ENCODE measurements around the gene DSTYK. TPM values are rescaled to one million over a fixed set of nuclear protein-coding genes. Genes with fewer than 3 reads are reported as not detected.

Gene DSTYK
- total RNA-seq, 2 donors from 2014 or later: 9.8 to 11.0 TPM

- Histone ChIP-seq H3K4me3 (ENCODE audit: low read length) (no peak overlapping the region), H3K4me1 (ENCODE audit: control insufficient read depth, insufficient read depth, low read length) (no peaks in the 10 kb centered on the region), H3K36me3 (ENCODE audit: control insufficient read depth, insufficient read depth, low read length) (no peaks in the 10 kb centered on the region), H3K27ac (ENCODE audit: low read depth, low read length) (no peak overlapping the region), H3K27me3 (ENCODE audit: control insufficient read depth, insufficient read depth, low read length, poor library complexity, severe bottlenecking) (no peaks in the 10 kb centered on the region), H3K9ac (ENCODE audit: extremely low read depth, low read length, poor library complexity, severe bottlenecking) (no peak overlapping the region), H3K9me3 (ENCODE audit: control insufficient read depth, low read length) (no peaks in the 10 kb centered on the region)
- Mint-ChIP-seq H3K4me3 (no peak overlapping the region), H3K27me3 (ENCODE audit: insufficient read depth) (no peaks in the 10 kb centered on the region), H3K4me1 (peaks cover 10% of the 10 kb centered on the region), H3K36me3 (ENCODE audit: low read depth) (no peaks in the 10 kb centered on the region), H3K9me3 (no peaks in the 10 kb centered on the region), H3K27ac (peak overlapping the region; percentile 17)
- TF ChIP-seq CTCF (conservative IDR thresholded peaks at IDR 0.05): no peak
- WGBS, 2 experiments (ENCODE audit: insufficient coverage in 1 of 2, insufficient read length in 1 of 2): 91 to 92% methylated on average over 6 to 19 of the region's 19 CpGs
- no peak for DNase-seq
Measured at GRCh38 chr1:205256951-205257625, 45.6 kb upstream of the DSTYK start.

- no peak overlapping the region for H3K9ac ChIP-seq (ENCODE audit: extremely low read depth, low read length, poor library complexity, severe bottlenecking)
- no peaks in the 10 kb centered on the region for H3K27me3 ChIP-seq (ENCODE audit: control insufficient read depth, insufficient read depth, low read length, poor library complexity, severe bottlenecking)
- no peaks in the 10 kb centered on the region for H3K4me1 ChIP-seq (ENCODE audit: control insufficient read depth, insufficient read depth, low read length)
- no peaks in the 10 kb centered on the region for H3K36me3 Mint-ChIP-seq (ENCODE audit: low read depth)
- H3K36me3 ChIP-seq (ENCODE audit: control insufficient read depth, insufficient read depth, low read length): no peaks in the 10 kb centered on the region
- no peaks in the 10 kb centered on the region for H3K9me3 Mint-ChIP-seq
- peaks cover 5% of the 10 kb centered on the region for H3K4me1 Mint-ChIP-seq
- no peaks in the 10 kb centered on the region for H3K9me3 ChIP-seq (ENCODE audit: control insufficient read depth, low read length)
- H3K4me3 Mint-ChIP-seq: no peak overlapping the region
- H3K27ac ChIP-seq (ENCODE audit: low read depth, low read length): no peak overlapping the region
- H3K4me3 ChIP-seq (ENCODE audit: low read length): no peak overlapping the region
- DNase-seq: peak; percentile 97
- no peaks in the 10 kb centered on the region for H3K27me3 Mint-ChIP-seq (ENCODE audit: insufficient read depth)
- 53 to 57% methylated on average over 8 of the region's 8 CpGs for WGBS, 2 experiments (ENCODE audit: insufficient coverage in 1 of 2, insufficient read length in 1 of 2)
- H3K27ac Mint-ChIP-seq: no peak overlapping the region
- TF ChIP-seq CTCF (conservative IDR thresholded peaks at IDR 0.05): peak; percentile 97
Measured at GRCh38 chr1:205255941-205256780, 44.7 kb upstream of the DSTYK start.

- Mint-ChIP-seq H3K9me3 (no peaks in the 10 kb centered on the region), H3K27ac (no peak overlapping the region), H3K36me3 (ENCODE audit: low read depth) (no peaks in the 10 kb centered on the region), H3K4me3 (no peak overlapping the region), H3K27me3 (ENCODE audit: insufficient read depth) (no peaks in the 10 kb centered on the region), H3K4me1 (peaks cover 5% of the 10 kb centered on the region)
- DNase-seq: no peak
- Histone ChIP-seq H3K9me3 (ENCODE audit: control insufficient read depth, low read length) (no peaks in the 10 kb centered on the region), H3K36me3 (ENCODE audit: control insufficient read depth, insufficient read depth, low read length) (no peaks in the 10 kb centered on the region), H3K9ac (ENCODE audit: extremely low read depth, low read length, poor library complexity, severe bottlenecking) (no peak overlapping the region), H3K27ac (ENCODE audit: low read depth, low read length) (no peak overlapping the region), H3K4me1 (ENCODE audit: control insufficient read depth, insufficient read depth, low read length) (no peaks in the 10 kb centered on the region), H3K27me3 (ENCODE audit: control insufficient read depth, insufficient read depth, low read length, poor library complexity, severe bottlenecking) (no peaks in the 10 kb centered on the region), H3K4me3 (ENCODE audit: low read length) (no peak overlapping the region)
- WGBS, 2 experiments (ENCODE audit: insufficient coverage in 1 of 2, insufficient read length in 1 of 2): 81 to 84% methylated on average over 5 of the region's 5 CpGs
- TF ChIP-seq CTCF (conservative IDR thresholded peaks at IDR 0.05): no peak
Measured at GRCh38 chr1:205251576-205251975, 40.1 kb upstream of the DSTYK start.

Measured in endodermal cell (in vitro differentiated cells).